DND-41 (cell line): ENCODE data around the gene MYRIP.

Source experiments
- CTCF ChIP-seq: IDR thresholded peaks from 2 replicates; pipeline ENCODE4 v1.5.1; 2012; ENCODE audit warnings: borderline replicate concordance, low read length, moderate library complexity, mild to moderate bottlenecking; ENCODE audit not compliant: poor library complexity, severe bottlenecking; ENCODE audit errors: extremely low read depth
- EZH2 ChIP-seq: IDR thresholded peaks from 3 replicates; pipeline ENCODE4 v1.6.1; 2012; ENCODE audit warnings: borderline replicate concordance, low read depth, mild to moderate bottlenecking, moderate library complexity, low read length, inconsistent platforms; ENCODE audit not compliant: severe bottlenecking

- TF ChIP-seq CTCF: no peak
- TF ChIP-seq EZH2: no peak
Measured at GRCh38 chr3:39879581-39879980, 70.2 kb downstream of the MYRIP start.
